ENCODE results near the gene TBC1D26. TPM values are rescaled to one million over a fixed set of nuclear protein-coding genes. Genes with fewer than 3 reads are reported as not detected.
"Not testable (repeated sequence)": the region's sequence is repeated elsewhere in the genome, so short reads cannot be mapped to it uniquely, and the experiment has no call there.

TBC1D26 gene
- total and polyA plus RNA-seq, 2 donors from 2014 or later: not detected

GRCh38 chr17:15738066-15738465 is 6.0 kb downstream of the TBC1D26 start:
- Histone ChIP-seq H3K36me3 (ENCODE audit: control insufficient read depth in 2 of 3, insufficient read depth in 3 of 3, low read length in 3 of 3) (no peaks in the 10 kb centered on the region), H3K27ac (ENCODE audit: low read depth in 2 of 2, low read length in 2 of 2) (no peak overlapping the region), H3K9me3 (ENCODE audit: control insufficient read depth in 2 of 3, insufficient read depth in 1 of 3, low read length in 3 of 3) (no peaks in the 10 kb centered on the region), H3K9ac (ENCODE audit: low read length in 3 of 3) (no peak overlapping the region), H3K27me3 (ENCODE audit: control insufficient read depth, insufficient read depth, low read length) (no peaks in the 10 kb centered on the region), H3K4me3 (ENCODE audit: low read length in 3 of 3) (no peak overlapping the region), H3K4me1 (ENCODE audit: control insufficient read depth in 2 of 3, insufficient read depth in 2 of 3, low read depth in 1 of 3, low read length in 3 of 3) (no peaks in the 10 kb centered on the region)
- no peak for TF ChIP-seq CTCF (IDR thresholded peaks at IDR 0.05; ENCODE audit: borderline replicate concordance, extremely low read depth, insufficient read depth)
- intact Hi-C loops (cut with DNase I): no loop called here
- FAIRE-seq (no peak), DNase-seq (no peak)

- H3K36me3 ChIP-seq (ENCODE audit: control insufficient read depth in 2 of 3, insufficient read depth in 3 of 3, low read length in 3 of 3); H3K4me3 ChIP-seq (ENCODE audit: low read length in 3 of 3); H3K27ac ChIP-seq (ENCODE audit: low read depth in 2 of 2, low read length in 2 of 2); FAIRE-seq; H3K9ac ChIP-seq (ENCODE audit: low read length in 3 of 3); intact Hi-C loops (cut with DNase I); H3K9me3 ChIP-seq (ENCODE audit: control insufficient read depth in 2 of 3, insufficient read depth in 1 of 3, low read length in 3 of 3); H3K27me3 ChIP-seq (ENCODE audit: control insufficient read depth, insufficient read depth, low read length); DNase-seq; H3K4me1 ChIP-seq (ENCODE audit: control insufficient read depth in 2 of 3, insufficient read depth in 2 of 3, low read depth in 1 of 3, low read length in 3 of 3): not testable (repeated sequence)
These were observed 7.2 kb downstream of the TBC1D26 start for GRCh38 chr17:15739259-15739658.

GRCh38 chr17:15740041-15740440 is 8.0 kb downstream of the TBC1D26 start:
- H3K4me1 ChIP-seq (ENCODE audit: control insufficient read depth in 2 of 3, insufficient read depth in 2 of 3, low read depth in 1 of 3, low read length in 3 of 3); H3K36me3 ChIP-seq (ENCODE audit: control insufficient read depth in 2 of 3, insufficient read depth in 3 of 3, low read length in 3 of 3); H3K9me3 ChIP-seq (ENCODE audit: control insufficient read depth in 2 of 3, insufficient read depth in 1 of 3, low read length in 3 of 3); H3K27ac ChIP-seq (ENCODE audit: low read depth in 2 of 2, low read length in 2 of 2); H3K9ac ChIP-seq (ENCODE audit: low read length in 3 of 3); H3K4me3 ChIP-seq (ENCODE audit: low read length in 3 of 3); intact Hi-C loops (cut with DNase I); FAIRE-seq; H3K27me3 ChIP-seq (ENCODE audit: control insufficient read depth, insufficient read depth, low read length); DNase-seq: not testable (repeated sequence)

- no peaks in the 10 kb centered on the region for H3K9me3 ChIP-seq (ENCODE audit: control insufficient read depth in 2 of 3, insufficient read depth in 1 of 3, low read length in 3 of 3)
- no peaks in the 10 kb centered on the region for H3K4me1 ChIP-seq (ENCODE audit: control insufficient read depth in 2 of 3, insufficient read depth in 2 of 3, low read depth in 1 of 3, low read length in 3 of 3)
- no peaks in the 10 kb centered on the region for H3K36me3 ChIP-seq (ENCODE audit: control insufficient read depth in 2 of 3, insufficient read depth in 3 of 3, low read length in 3 of 3)
- intact Hi-C loops (cut with DNase I): no loop called here
- no peak overlapping the region for H3K27ac ChIP-seq (ENCODE audit: low read depth in 2 of 2, low read length in 2 of 2)
- DNase-seq: peak in 1 of 5 donors; percentile 62
- no peak overlapping the region for H3K4me3 ChIP-seq (ENCODE audit: low read length in 3 of 3)
- no peak overlapping the region for H3K9ac ChIP-seq (ENCODE audit: low read length in 3 of 3)
- no peak for TF ChIP-seq CTCF (IDR thresholded peaks at IDR 0.05; ENCODE audit: borderline replicate concordance, extremely low read depth, insufficient read depth)
- H3K27me3 ChIP-seq (ENCODE audit: control insufficient read depth, insufficient read depth, low read length): no peaks in the 10 kb centered on the region
- FAIRE-seq: no peak
These were observed 8.6 kb downstream of the TBC1D26 start for GRCh38 chr17:15740570-15741120.

Data from kidney (tissue), 14 donors.